Parathyroid adenoma (tissue), 2 donors: Measurements from ENCODE around the gene ZNF2.

Experiments used
- H2AFZ ChIP-seq: fragments of 300-600 bp; sonication (generic); one replicate; pipeline ENCODE4 v1.7.0; 2017; ENCODE audit warnings: antibody characterized with exemption, mild to moderate bottlenecking
- H3K27ac ChIP-seq: fragments of 300-600 bp; sonication (generic); one replicate; pipeline ENCODE4 v1.7.0; 2017
- H3K27me3 ChIP-seq: fragments of 300-600 bp; sonication (generic); one replicate; pipeline ENCODE4 v1.7.0; 2017; ENCODE audit warnings: low read length; ENCODE audit not compliant: control insufficient read depth, insufficient read depth
- H3K36me3 ChIP-seq: fragments of 300-600 bp; sonication (generic); one replicate; pipeline ENCODE4 v1.7.0; 2017; ENCODE audit warnings: low read length; ENCODE audit not compliant: control insufficient read depth, insufficient read depth
- H3K4me1 ChIP-seq: fragments of 300-600 bp; sonication (generic); one replicate; pipeline ENCODE4 v1.7.0; 2017; ENCODE audit warnings: control low read depth
- H3K4me2 ChIP-seq: fragments of 300-600 bp; sonication (generic); one replicate; pipeline ENCODE4 v1.7.0; 2017; ENCODE audit warnings: low read length
- H3K4me3 ChIP-seq: fragments of 300-600 bp; sonication (generic); one replicate; pipeline ENCODE4 v1.7.0; 2017; ENCODE audit warnings: low read depth, low read length
- H3K79me2 ChIP-seq: fragments of 300-600 bp; sonication (generic); one replicate; pipeline ENCODE4 v1.7.0; 2017; ENCODE audit warnings: control low read depth
- H3K9ac ChIP-seq: fragments of 300-600 bp; sonication (generic); one replicate; pipeline ENCODE4 v1.7.0; 2017; ENCODE audit warnings: mild to moderate bottlenecking
- H3K9me3 ChIP-seq: fragments of 300-600 bp; sonication (generic); one replicate; pipeline ENCODE4 v1.7.0; 2017; ENCODE audit warnings: low read length; ENCODE audit not compliant: control insufficient read depth
- CTCF ChIP-seq: fragments of 300-600 bp; sonication (generic); IDR thresholded peaks from one replicate; pipeline ENCODE4 v1.7.0; 2017; ENCODE audit warnings: antibody characterized with exemption, mild to moderate bottlenecking
- donor health status: primary hyperparathyroidism.

Gene ZNF2

GRCh38 chr2:95158891-95159619 is 6.6 kb upstream of the ZNF2 start:
- Histone ChIP-seq H3K4me2 (peak overlapping the region; percentile 84), H3K79me2 (no peaks in the 10 kb centered on the region), H3K27ac (peak overlapping the region; percentile 40), H3K4me3 (peak overlapping the region; percentile 60), H3K9ac (no peak overlapping the region), H2AFZ (peak overlapping the region; percentile 90), H3K9me3 (no peaks in the 10 kb centered on the region), H3K36me3 (peaks cover 7% of the 10 kb centered on the region), H3K4me1 (peaks cover 4% of the 10 kb centered on the region), H3K27me3 (no peaks in the 10 kb centered on the region)
- TF ChIP-seq CTCF: no peak

- no peak for TF ChIP-seq CTCF
- H2AFZ ChIP-seq: peak within 1 kb of the TSS; percentile 97
- H3K9ac ChIP-seq: no peak within 1 kb of the TSS
- H3K9me3 ChIP-seq: no peaks in the 10 kb centered on the region
- peak within 1 kb of the TSS; percentile 84 for H3K4me2 ChIP-seq
- H3K4me1 ChIP-seq: peaks cover 10% of the 10 kb centered on the region
- peak within 1 kb of the TSS; percentile 60 for H3K4me3 ChIP-seq
- H3K79me2 ChIP-seq: peaks cover 2% of the 10 kb centered on the region
- H3K36me3 ChIP-seq: peaks cover 7% of the 10 kb centered on the region
- no peaks in the 10 kb centered on the region for H3K27me3 ChIP-seq
- peak within 1 kb of the TSS; percentile 65 for H3K27ac ChIP-seq
Observed at GRCh38 chr2:95159690-95160449, 5.7 kb upstream of the ZNF2 start, which contains the start of gene ZNF514. ZNF514 (minus strand) TSS chr2:95159848; CDS start chr2:95153253, 6,595 bp downstream.

GRCh38 chr2:95165030-95165370 is 609 bp upstream of the ZNF2 start:
- no peak for TF ChIP-seq CTCF
- Histone ChIP-seq H3K4me3 (peak overlapping the region; percentile 77), H3K9me3 (no peaks in the 10 kb centered on the region), H2AFZ (peak overlapping the region; percentile 97), H3K4me1 (peaks cover 11% of the 10 kb centered on the region), H3K4me2 (peak overlapping the region; percentile 76), H3K36me3 (no peaks in the 10 kb centered on the region), H3K9ac (peak overlapping the region; percentile 84), H3K79me2 (peaks cover 17% of the 10 kb centered on the region), H3K27me3 (no peaks in the 10 kb centered on the region), H3K27ac (peak overlapping the region; percentile 95)

GRCh38 chr2:95166065-95166763 is 605 bp downstream of the ZNF2 start:
- Histone ChIP-seq H3K9ac (no peak overlapping the region), H3K27ac (peak overlapping the region; percentile 95), H3K4me1 (peaks cover 11% of the 10 kb centered on the region), H3K4me3 (peak overlapping the region; percentile 77), H3K9me3 (no peaks in the 10 kb centered on the region), H3K79me2 (peaks cover 17% of the 10 kb centered on the region), H3K4me2 (peak overlapping the region; percentile 74), H3K36me3 (no peaks in the 10 kb centered on the region), H2AFZ (peak overlapping the region; percentile 97), H3K27me3 (no peaks in the 10 kb centered on the region)
- TF ChIP-seq CTCF: no peak
